Measurements from ENCODE around the gene ATP5IF1.

GRCh38 chr1:28241638-28242241, 5.8 kb downstream of the ATP5IF1 start:
- no peak for TF ChIP-seq GATA2 (IDR thresholded peaks at IDR 0.05; ENCODE audit: low read depth, low read length)
- no peak for TF ChIP-seq GATA3 (IDR thresholded peaks at IDR 0.05; ENCODE audit: low read depth, low read length)
